OCI-LY3 (cell line): ENCODE results near the gene SLC49A3.
A peak's percentile ranks its signal among the peaks of the same experiment; 100 is the strongest.

ENCODE experiments used
- H2AFZ ChIP-seq: fragments of 200-600, 300-600 bp; shearing (Covaris generic); 2 replicates; pipeline ENCODE4 v1.6.0; 2014; ENCODE audit warnings: antibody characterized with exemption, low read depth, low read length
- H3K27ac ChIP-seq: fragments of 200-600, 300-600 bp; sonication (generic); 2 replicates; pipeline ENCODE4 v1.5.1; 2014; ENCODE audit warnings: mild to moderate bottlenecking, low read length, moderate library complexity, mixed read lengths
- H3K27me3 ChIP-seq: fragments of 200-600, 300-600 bp; sonication (generic); 2 replicates; pipeline ENCODE4 v1.6.1; 2014; ENCODE audit warnings: low read depth, low read length, mixed read lengths
- H3K36me3 ChIP-seq: fragments of 200-600, 300-600 bp; sonication (generic); replicated peaks from 2 replicates; pipeline ENCODE3; 2014; ENCODE audit warnings: low read depth, low read length, mixed read lengths
- H3K4me1 ChIP-seq: fragments of 300-600, 200-600 bp; sonication (generic); 2 replicates; pipeline ENCODE4 v1.6.1; 2014; ENCODE audit warnings: low read length, mixed read lengths
- H3K4me2 ChIP-seq: fragments of 200-600, 300-600 bp; sonication (generic); 2 replicates; pipeline ENCODE4 v1.6.1; 2014; ENCODE audit warnings: low read length, mixed read lengths
- H3K4me3 ChIP-seq: fragments of 300-600, 200-600 bp; sonication (generic); 2 replicates; pipeline ENCODE4 v1.5.1; 2014; ENCODE audit warnings: antibody characterized with exemption, mild to moderate bottlenecking, low read length, moderate library complexity
- H3K79me2 ChIP-seq: fragments of 300-600, 200-600 bp; shearing (Covaris generic); 2 replicates; pipeline ENCODE4 v1.6.1; 2014; ENCODE audit warnings: mild to moderate bottlenecking, low read length, mixed read lengths
- H3K9ac ChIP-seq: fragments of 300-600, 200-600 bp; shearing (Covaris generic); 2 replicates; pipeline ENCODE4 v1.6.0; 2014; ENCODE audit warnings: mild to moderate bottlenecking, low read length, moderate library complexity
- H3K9me3 ChIP-seq: fragments of 200-600, 300-600 bp; shearing (Covaris generic); 2 replicates; pipeline ENCODE4 v1.6.1; 2014; ENCODE audit warnings: low read length, mixed read lengths; ENCODE audit not compliant: insufficient read depth
- H4K20me1 ChIP-seq: fragments of 200-600, 300-600 bp; sonication (generic); 2 replicates; pipeline ENCODE4 v1.6.1; 2016; ENCODE audit warnings: low read length, mixed read lengths; ENCODE audit not compliant: insufficient read depth
- EZH2phosphoT487 ChIP-seq: fragments of 200-600 bp; shearing (Covaris generic); IDR thresholded peaks from 2 replicates; pipeline ENCODE4 v1.6.1; 2018; ENCODE audit warnings: antibody characterized with exemption, mixed run types, low read depth
- TF ChIP-seq, protein P1 (sequence below): fragments of 200-600, 300-600 bp; sonication (generic); IDR thresholded peaks from 2 replicates; pipeline ENCODE4 v1.5.1; 2014; ENCODE audit warnings: antibody characterized with exemption, low read length, low read depth

SLC49A3 gene

DNA sequence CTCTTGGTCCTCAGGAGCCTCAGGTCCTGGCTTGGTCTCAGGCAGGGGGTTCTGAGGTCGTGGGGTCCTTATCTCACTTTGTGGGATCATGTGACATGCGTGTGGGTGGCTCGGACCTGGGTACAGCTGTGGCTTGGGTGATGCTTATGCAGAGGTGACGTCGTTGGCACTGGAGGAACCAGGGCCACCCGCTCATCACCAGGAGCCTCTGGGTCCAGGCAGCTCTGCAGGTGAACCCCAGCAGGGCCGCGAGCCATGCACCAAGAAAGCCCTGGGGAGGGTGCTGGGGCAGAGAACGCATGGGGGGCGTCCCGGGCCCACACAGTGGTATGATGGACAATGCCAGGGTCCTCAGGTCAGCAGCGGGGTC is 23.6 kb downstream of the SLC49A3 start:
- TF ChIP-seq, protein P1, sequence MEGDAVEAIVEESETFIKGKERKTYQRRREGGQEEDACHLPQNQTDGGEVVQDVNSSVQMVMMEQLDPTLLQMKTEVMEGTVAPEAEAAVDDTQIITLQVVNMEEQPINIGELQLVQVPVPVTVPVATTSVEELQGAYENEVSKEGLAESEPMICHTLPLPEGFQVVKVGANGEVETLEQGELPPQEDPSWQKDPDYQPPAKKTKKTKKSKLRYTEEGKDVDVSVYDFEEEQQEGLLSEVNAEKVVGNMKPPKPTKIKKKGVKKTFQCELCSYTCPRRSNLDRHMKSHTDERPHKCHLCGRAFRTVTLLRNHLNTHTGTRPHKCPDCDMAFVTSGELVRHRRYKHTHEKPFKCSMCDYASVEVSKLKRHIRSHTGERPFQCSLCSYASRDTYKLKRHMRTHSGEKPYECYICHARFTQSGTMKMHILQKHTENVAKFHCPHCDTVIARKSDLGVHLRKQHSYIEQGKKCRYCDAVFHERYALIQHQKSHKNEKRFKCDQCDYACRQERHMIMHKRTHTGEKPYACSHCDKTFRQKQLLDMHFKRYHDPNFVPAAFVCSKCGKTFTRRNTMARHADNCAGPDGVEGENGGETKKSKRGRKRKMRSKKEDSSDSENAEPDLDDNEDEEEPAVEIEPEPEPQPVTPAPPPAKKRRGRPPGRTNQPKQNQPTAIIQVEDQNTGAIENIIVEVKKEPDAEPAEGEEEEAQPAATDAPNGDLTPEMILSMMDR = no peak
- no peak for TF ChIP-seq EZH2phosphoT487
- Histone ChIP-seq H4K20me1 (no peaks in the 10 kb centered on the region), H3K4me2 (no peak overlapping the region), H3K4me1 (no peaks in the 10 kb centered on the region), H3K27me3 (no peaks in the 10 kb centered on the region), H3K79me2 (no peaks in the 10 kb centered on the region), H3K9ac (no peak overlapping the region), H3K9me3 (no peaks in the 10 kb centered on the region), H2AFZ (no peak overlapping the region), H3K4me3 (no peak overlapping the region), H3K27ac (no peak overlapping the region), H3K36me3 (peaks cover 4% of the 10 kb centered on the region)

DNA sequence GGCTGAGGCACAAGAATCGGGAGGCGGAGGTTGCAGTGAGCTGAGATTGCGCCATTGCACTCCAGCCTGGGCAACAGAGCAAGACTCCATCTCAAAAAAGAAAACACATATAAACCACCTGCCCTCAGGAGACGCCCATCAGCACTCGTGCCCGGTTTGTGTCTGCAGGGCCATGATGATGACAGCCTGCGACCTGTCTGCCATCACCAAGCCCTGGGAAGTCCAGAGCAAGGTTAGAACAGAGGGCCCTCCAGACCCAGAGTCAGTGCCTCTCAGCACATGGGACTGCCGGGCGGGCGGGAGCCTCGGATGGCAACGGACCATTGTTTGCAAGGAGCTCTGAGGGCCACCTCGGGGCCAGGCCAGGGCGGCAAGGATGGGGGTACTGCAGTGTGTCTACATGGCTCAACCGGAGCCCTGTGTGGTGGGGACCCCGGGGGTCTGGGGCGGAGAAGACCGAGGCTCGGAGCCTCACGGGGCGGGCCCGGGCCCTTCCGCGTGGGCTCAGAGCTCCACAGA is 24.2 kb downstream of the SLC49A3 start:
- H3K4me1 ChIP-seq = no peaks in the 10 kb centered on the region
- peak overlapping the region; percentile 56 for H3K4me2 ChIP-seq
- H3K27me3 ChIP-seq = no peaks in the 10 kb centered on the region
- H3K9me3 ChIP-seq = no peaks in the 10 kb centered on the region
- H3K9ac ChIP-seq = no peak overlapping the region
- H4K20me1 ChIP-seq = no peaks in the 10 kb centered on the region
- no peak for TF ChIP-seq EZH2phosphoT487
- TF ChIP-seq, protein P1 = no peak
- 0 out of 2 replicates have a peak overlapping the region, but pooled peaks have one; percentile 81 for H3K4me3 ChIP-seq
- peaks cover 2% of the 10 kb centered on the region for H3K36me3 ChIP-seq
- no peaks in the 10 kb centered on the region for H3K79me2 ChIP-seq
- H3K27ac ChIP-seq = no peak overlapping the region
- H2AFZ ChIP-seq = no peak overlapping the region

DNA sequence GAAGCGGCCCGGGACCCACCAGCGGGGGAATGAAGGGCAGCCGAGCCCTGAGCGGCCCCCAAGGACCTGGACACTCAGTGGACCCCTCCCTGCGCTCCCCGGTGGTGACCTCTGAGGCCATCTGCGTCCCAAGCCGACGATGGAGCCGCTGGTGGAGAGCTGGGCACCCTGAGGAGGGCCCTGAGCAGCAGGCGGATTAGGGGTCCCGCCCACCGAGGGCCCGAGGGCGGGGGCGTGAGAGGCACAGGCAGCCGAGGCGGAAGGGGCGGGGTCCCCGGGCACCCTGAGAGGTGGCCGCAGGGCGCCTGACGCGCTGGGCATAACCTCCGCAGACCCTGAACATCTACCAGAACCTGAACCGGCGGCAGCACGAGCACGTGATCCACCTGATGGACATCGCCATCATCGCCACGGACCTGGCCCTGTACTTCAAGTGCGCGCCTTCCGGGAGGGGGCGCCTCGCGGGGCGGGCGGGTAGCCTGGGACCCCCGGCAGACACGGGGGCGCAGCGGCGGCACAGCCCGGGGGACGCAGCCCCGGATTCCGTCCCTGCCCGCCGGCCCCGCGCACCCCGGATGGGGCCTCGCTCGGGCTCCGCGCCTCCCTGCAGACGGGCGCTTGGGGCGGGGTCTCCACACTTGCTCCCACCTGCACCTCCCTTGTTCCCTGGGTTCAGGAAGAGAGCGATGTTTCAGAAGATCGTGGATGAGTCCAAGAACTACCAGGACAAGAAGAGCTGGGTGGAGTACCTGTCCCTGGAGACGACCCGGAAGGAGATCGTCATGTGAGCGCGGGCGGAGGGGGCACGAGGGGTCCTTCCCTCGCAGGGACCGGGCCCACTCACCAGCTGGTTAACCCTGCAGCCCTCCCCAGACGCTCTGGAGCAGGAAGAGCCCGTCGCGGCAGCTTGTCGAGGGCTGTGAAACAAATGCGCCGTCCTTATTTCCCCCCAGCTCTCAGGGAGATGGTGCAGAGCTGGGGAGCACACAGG is 25.2 kb downstream of the SLC49A3 start:
- H2AFZ ChIP-seq = no peak overlapping the region
- peak overlapping the region; percentile 81 for H3K4me3 ChIP-seq
- H3K27ac ChIP-seq = peak overlapping the region; percentile 39
- H3K27me3 ChIP-seq = no peaks in the 10 kb centered on the region
- peak overlapping the region; percentile 56 for H3K4me2 ChIP-seq
- no peaks in the 10 kb centered on the region for H3K9me3 ChIP-seq
- H3K79me2 ChIP-seq = no peaks in the 10 kb centered on the region
- no peaks in the 10 kb centered on the region for H3K36me3 ChIP-seq
- no peaks in the 10 kb centered on the region for H3K4me1 ChIP-seq
- H3K9ac ChIP-seq = peak overlapping the region; percentile 77
- TF ChIP-seq, protein P1 = no peak
- no peak for TF ChIP-seq EZH2phosphoT487
- H4K20me1 ChIP-seq = no peaks in the 10 kb centered on the region

DNA sequence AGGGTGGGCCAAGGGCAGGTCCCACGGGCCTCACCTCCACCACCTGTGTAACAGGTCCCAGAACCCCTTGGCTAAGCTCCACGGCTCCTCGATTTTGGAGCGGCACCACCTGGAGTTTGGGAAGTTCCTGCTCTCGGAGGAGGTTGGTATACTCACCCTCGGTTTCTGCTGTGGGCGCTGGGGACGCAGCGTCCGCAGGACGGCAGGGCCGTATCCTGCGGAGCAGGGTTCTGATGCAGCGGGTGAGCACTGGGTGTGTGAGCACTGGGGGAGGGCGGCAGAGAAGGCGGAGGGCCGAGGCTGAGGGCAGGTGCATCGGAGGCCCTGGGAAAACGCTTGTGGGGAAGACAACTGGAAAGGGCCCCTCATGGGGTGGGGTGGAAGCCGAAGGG is 25.9 kb downstream of the SLC49A3 start:
- Histone ChIP-seq H3K27ac (no peak overlapping the region), H3K79me2 (no peaks in the 10 kb centered on the region), H3K36me3 (no peaks in the 10 kb centered on the region), H3K4me3 (peak overlapping the region; percentile 81), H3K4me2 (peak overlapping the region; percentile 56), H3K4me1 (no peaks in the 10 kb centered on the region), H2AFZ (no peak overlapping the region), H3K9me3 (no peaks in the 10 kb centered on the region), H3K27me3 (no peaks in the 10 kb centered on the region), H4K20me1 (no peaks in the 10 kb centered on the region), H3K9ac (peak overlapping the region; percentile 77; the same call in 1 of the 2 replicates)
- TF ChIP-seq EZH2phosphoT487 = no peak
- TF ChIP-seq, protein P1 = no peak
